HG03060 (cell line): ENCODE data around the gene PPP1R14C.

ENCODE experiments used
- ATAC-seq: cut with Tn5 transposase; IDR thresholded peaks from one replicate; pipeline ENCODE4 v1.9.1; 2021; ENCODE audit warnings: low read depth, moderate number of reproducible peaks; ENCODE audit not compliant: unreplicated experiment

Gene PPP1R14C

GRCh38 chr6:150142670-150143515, at the start of gene PPP1R14C:
PPP1R14C (plus strand) TSS chr6:150143044; CDS start chr6:150143193, 149 bp downstream.
- no peak for ATAC-seq

GRCh38 chr6:150093397-150093796, 49.4 kb upstream of the PPP1R14C start:
- ATAC-seq: no peak

GRCh38 chr6:150098155-150098554, 44.7 kb upstream of the PPP1R14C start:
- no peak for ATAC-seq

GRCh38 chr6:150099546-150099945, 43.3 kb upstream of the PPP1R14C start:
- no peak for ATAC-seq

- no peak for ATAC-seq
Observed at GRCh38 chr6:150099953-150100352, 42.9 kb upstream of the PPP1R14C start.

GRCh38 chr6:150100745-150101144, 42.1 kb upstream of the PPP1R14C start:
- no peak for ATAC-seq

- no peak for ATAC-seq
Observed at GRCh38 chr6:150102750-150103270, 40.0 kb upstream of the PPP1R14C start.

GRCh38 chr6:150112233-150112632, 30.6 kb upstream of the PPP1R14C start:
- ATAC-seq: no peak

GRCh38 chr6:150115769-150116168, 27.1 kb upstream of the PPP1R14C start:
- ATAC-seq: no peak

GRCh38 chr6:150116200-150116800, 26.5 kb upstream of the PPP1R14C start:
- no peak for ATAC-seq

GRCh38 chr6:150118203-150118602, 24.6 kb upstream of the PPP1R14C start:
- ATAC-seq: no peak

GRCh38 chr6:150118627-150119026, 24.2 kb upstream of the PPP1R14C start:
- no peak for ATAC-seq

GRCh38 chr6:150119173-150119572, 23.7 kb upstream of the PPP1R14C start:
- ATAC-seq: no peak

GRCh38 chr6:150123645-150124044, 19.2 kb upstream of the PPP1R14C start:
- ATAC-seq: no peak

- ATAC-seq: no peak
Observed at GRCh38 chr6:150124235-150124634, 18.6 kb upstream of the PPP1R14C start.

- no peak for ATAC-seq
Observed at GRCh38 chr6:150126641-150127291, 16.1 kb upstream of the PPP1R14C start.

- ATAC-seq: no peak
Observed at GRCh38 chr6:150128425-150128824, 14.4 kb upstream of the PPP1R14C start.

- ATAC-seq: no peak
Observed at GRCh38 chr6:150129616-150130505, 13.0 kb upstream of the PPP1R14C start.

- ATAC-seq: no peak
Observed at GRCh38 chr6:150133686-150134085, 9.2 kb upstream of the PPP1R14C start.

- no peak for ATAC-seq
Observed at GRCh38 chr6:150134280-150134920, 8.4 kb upstream of the PPP1R14C start.
